Astrocyte (in vitro differentiated cells and primary cell): ENCODE data around the gene MBNL2.

Source experiments
- EZH2 ChIP-seq: IDR thresholded peaks from 2 replicates; pipeline ENCODE4 v1.6.1; 2012; ENCODE audit warnings: mild to moderate bottlenecking, low read length, inconsistent platforms; ENCODE audit not compliant: insufficient read depth
- TF ChIP-seq, protein P1 (sequence below): IDR thresholded peaks from 2 replicates; pipeline ENCODE4 v1.5.1; 2011; ENCODE audit warnings: low read depth, mild to moderate bottlenecking, inconsistent platforms, low read length, moderate library complexity; ENCODE audit not compliant: insufficient read depth

DNA sequence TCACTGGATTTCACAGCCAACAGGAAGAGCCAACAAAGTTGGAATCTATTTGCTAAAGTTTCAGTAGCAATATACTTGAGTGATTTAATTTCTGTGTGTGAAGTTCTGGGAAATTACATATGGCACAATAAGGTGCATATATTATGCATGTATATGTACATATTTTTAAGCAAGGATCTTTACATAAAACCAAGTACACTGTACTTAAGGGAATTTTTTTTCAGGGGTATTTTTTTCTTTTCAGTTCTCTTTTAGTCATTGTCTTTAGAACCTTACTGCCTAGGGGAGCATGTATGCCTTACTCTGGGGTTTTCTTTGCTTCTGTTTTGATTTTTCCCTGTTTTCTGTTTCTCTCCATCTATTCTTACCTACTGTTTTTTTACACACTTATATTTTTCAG lies 219.2 kb downstream of the MBNL2 start:
- TF ChIP-seq, protein P1, sequence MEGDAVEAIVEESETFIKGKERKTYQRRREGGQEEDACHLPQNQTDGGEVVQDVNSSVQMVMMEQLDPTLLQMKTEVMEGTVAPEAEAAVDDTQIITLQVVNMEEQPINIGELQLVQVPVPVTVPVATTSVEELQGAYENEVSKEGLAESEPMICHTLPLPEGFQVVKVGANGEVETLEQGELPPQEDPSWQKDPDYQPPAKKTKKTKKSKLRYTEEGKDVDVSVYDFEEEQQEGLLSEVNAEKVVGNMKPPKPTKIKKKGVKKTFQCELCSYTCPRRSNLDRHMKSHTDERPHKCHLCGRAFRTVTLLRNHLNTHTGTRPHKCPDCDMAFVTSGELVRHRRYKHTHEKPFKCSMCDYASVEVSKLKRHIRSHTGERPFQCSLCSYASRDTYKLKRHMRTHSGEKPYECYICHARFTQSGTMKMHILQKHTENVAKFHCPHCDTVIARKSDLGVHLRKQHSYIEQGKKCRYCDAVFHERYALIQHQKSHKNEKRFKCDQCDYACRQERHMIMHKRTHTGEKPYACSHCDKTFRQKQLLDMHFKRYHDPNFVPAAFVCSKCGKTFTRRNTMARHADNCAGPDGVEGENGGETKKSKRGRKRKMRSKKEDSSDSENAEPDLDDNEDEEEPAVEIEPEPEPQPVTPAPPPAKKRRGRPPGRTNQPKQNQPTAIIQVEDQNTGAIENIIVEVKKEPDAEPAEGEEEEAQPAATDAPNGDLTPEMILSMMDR, result no peak
- TF ChIP-seq EZH2, result no peak
